ENCODE data around the gene IKZF5. TPM values are rescaled to one million over a fixed set of nuclear protein-coding genes. Genes with fewer than 3 reads are reported as not detected.

Gene IKZF5
- total and polyA plus RNA-seq, 9 of the 15 experiments (the other 6 are each of a cell fraction or from before 2014, with no cell fraction given) = 3.8 to 19.6 (median 12.4) TPM

DNA sequence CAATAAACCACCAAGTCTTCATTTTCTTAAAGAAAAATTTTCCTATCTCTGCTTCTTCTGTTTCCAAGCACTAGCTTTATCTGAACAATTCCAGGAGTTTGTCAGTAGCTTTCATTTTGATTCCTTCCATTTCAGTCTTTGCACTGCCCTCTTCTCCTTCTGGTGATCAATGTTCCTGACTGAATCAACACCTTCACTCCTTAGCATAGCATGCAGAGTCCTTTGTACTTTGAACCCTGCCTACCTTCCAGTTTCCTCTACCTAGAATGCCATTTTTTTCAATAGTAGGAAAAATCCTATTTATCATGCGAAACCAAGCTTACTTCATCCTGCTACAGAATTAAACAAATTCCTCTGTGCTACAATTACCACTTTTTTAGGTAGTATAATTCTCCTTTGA, 52.7 kb downstream of the IKZF5 start:
- H3K9me1 ChIP-seq (ENCODE audit: control insufficient read depth, insufficient read depth, low read length) = no peaks in the 10 kb centered on the region
- no TSS peak for BruUV-seq (replicated peaks)
- in situ Hi-C loops (cut with MboI) (no loop called here), intact Hi-C loops (cut with micrococcal nuclease) (no loop called here)
- H3K27ac ChIP-seq (ENCODE audit: extremely low read depth, low read depth, low read length) = no peak overlapping the region; the same call in 2 of the 3 replicates
- ChIA-PET POLR2A (interaction anchor here (0.6 to 0.8 kb wide), 2 partner anchors 12 to 270 kb away, joined by 3 read pairs; no protein-coding TSS in a partner anchor), CTCF (ENCODE audit: low intra/inter-chr PET ratio) (no interaction called here)
- H2AFZ ChIP-seq (ENCODE audit: low read depth, low read length) = no peak overlapping the region
- no peak for DNase-seq (ENCODE audit: extremely low read depth in 1 of 4, low spot score in 3 of 4)
- WGBS (ENCODE audit: insufficient coverage, low coverage, missing lambda C conversion rate) = 89% methylated on average over 1 of the region's 1 CpG
- H3K36me3 ChIP-seq (ENCODE audit: control insufficient read depth, insufficient read depth, low read length) = peaks cover 8% of the 10 kb centered on the region; the same call in 1 of the 3 replicates
- peak overlapping the region in 1 of 2 experiments; percentile 84; a peak in 1 of 4 replicates for H3K9ac ChIP-seq (ENCODE audit: insufficient read depth in 1 of 2, low read depth in 2 of 2, low read length in 2 of 2)
- H3K4me2 ChIP-seq (ENCODE audit: insufficient read depth, low read length) = peak overlapping the region; percentile 43
- H3K4me3 ChIP-seq = no peak overlapping the region
- H3K4me1 ChIP-seq (replicated peaks in 1 of 2; ENCODE audit: control insufficient read depth in 2 of 2, insufficient read depth in 2 of 2, low read length in 2 of 2) = peaks cover 4 to 11% of the 10 kb centered on the region in 2 experiments; a peak in 3 of 5 replicates
- no peaks in the 10 kb centered on the region for H3K27me3 ChIP-seq (ENCODE audit: control insufficient read depth in 2 of 2, insufficient read depth in 2 of 2, low read length in 2 of 2)
- H4K20me1 ChIP-seq (replicated peaks; ENCODE audit: control insufficient read depth, insufficient read depth, low read length) = no peaks in the 10 kb centered on the region
- no peak for TF ChIP-seq ZNF217 (CRISPR knock-in tag; IDR thresholded peaks at IDR 0.05)
- no peak for FAIRE-seq
- no peaks in the 10 kb centered on the region for H3K9me3 ChIP-seq (replicated peaks; ENCODE audit: control insufficient read depth, insufficient read depth, low read depth, low read length)
- no peak for ATAC-seq
- peaks cover 44% of the 10 kb centered on the region for H3K79me2 ChIP-seq (ENCODE audit: control insufficient read depth, insufficient read depth, low read length)

DNA sequence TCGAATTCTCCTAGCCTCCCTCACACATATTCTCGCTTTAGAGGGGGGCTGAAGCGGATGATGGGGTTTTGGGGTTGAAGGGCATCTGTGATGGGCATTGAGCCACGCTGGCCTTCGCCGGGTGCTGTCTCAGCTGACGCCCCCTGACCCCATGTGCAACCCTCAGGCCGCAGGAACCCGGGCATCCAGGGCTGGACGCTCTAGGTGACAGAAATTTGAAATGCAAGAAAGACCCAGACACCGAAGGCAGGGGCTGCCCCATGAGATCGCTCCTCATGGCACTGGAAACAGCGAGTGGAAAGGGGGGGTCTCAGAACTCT, 53.9 kb downstream of the IKZF5 start:
- POLR2A ChIA-PET = interaction anchor here (1.5 kb wide), 1 partner anchor 9 kb away, joined by 4 read pairs; no protein-coding TSS in a partner anchor
- no peak for FAIRE-seq
- TSS peak; percentile 66 for BruUV-seq (replicated peaks)
- no peak for TF ChIP-seq ETV1 (tag; conservative IDR thresholded peaks at IDR 0.05; ENCODE audit: low read depth)
- no peak for TF ChIP-seq ZNF197 (CRISPR knock-in tag; IDR thresholded peaks at IDR 0.05; ENCODE audit: low read depth)
- TF ChIP-seq JUN (IDR thresholded peaks at IDR 0.05; ENCODE audit: borderline replicate concordance, low read depth, low read length) = no peak
- no peak for TF ChIP-seq JUN (CRISPR knock-in tag; IDR thresholded peaks at IDR 0.05; ENCODE audit: borderline replicate concordance)
- TF ChIP-seq, protein P1, sequence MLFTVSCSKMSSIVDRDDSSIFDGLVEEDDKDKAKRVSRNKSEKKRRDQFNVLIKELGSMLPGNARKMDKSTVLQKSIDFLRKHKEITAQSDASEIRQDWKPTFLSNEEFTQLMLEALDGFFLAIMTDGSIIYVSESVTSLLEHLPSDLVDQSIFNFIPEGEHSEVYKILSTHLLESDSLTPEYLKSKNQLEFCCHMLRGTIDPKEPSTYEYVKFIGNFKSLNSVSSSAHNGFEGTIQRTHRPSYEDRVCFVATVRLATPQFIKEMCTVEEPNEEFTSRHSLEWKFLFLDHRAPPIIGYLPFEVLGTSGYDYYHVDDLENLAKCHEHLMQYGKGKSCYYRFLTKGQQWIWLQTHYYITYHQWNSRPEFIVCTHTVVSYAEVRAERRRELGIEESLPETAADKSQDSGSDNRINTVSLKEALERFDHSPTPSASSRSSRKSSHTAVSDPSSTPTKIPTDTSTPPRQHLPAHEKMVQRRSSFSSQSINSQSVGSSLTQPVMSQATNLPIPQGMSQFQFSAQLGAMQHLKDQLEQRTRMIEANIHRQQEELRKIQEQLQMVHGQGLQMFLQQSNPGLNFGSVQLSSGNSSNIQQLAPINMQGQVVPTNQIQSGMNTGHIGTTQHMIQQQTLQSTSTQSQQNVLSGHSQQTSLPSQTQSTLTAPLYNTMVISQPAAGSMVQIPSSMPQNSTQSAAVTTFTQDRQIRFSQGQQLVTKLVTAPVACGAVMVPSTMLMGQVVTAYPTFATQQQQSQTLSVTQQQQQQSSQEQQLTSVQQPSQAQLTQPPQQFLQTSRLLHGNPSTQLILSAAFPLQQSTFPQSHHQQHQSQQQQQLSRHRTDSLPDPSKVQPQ (CRISPR knock-in tag; IDR thresholded peaks at IDR 0.05; ENCODE audit: borderline replicate concordance) = no peak
- no peak for TF ChIP-seq RBM15 (IDR thresholded peaks at IDR 0.05; ENCODE audit: insufficient read depth, low read length)
- no peak for TF ChIP-seq NR2C2 (CRISPR knock-in tag; IDR thresholded peaks at IDR 0.05)
- peak; percentile 53; the same call in 1 of the 2 replicates for TF ChIP-seq NR2C2 (tag; IDR thresholded peaks at IDR 0.05)
- TF ChIP-seq, protein P2, sequence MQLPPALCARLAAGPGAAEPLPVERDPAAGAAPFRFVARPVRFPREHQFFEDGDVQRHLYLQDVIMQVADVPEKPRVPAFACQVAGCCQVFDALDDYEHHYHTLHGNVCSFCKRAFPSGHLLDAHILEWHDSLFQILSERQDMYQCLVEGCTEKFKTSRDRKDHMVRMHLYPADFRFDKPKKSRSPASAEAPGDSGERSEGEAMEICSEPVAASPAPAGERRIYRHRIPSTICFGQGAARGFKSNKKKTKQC (CRISPR knock-in tag; IDR thresholded peaks at IDR 0.05) = 0 out of 2 replicates have a peak, but pooled peaks have one; percentile 0
- no peak for TF ChIP-seq POLR2A (conservative IDR thresholded peaks at IDR 0.05)

More for the DNA sequence above, 53.9 kb downstream of the IKZF5 start:
- no peak for ATAC-seq
- CTCF ChIA-PET (ENCODE audit: low intra/inter-chr PET ratio) = no interaction called here
- peak overlapping the region; percentile 87 for H3K4me3 ChIP-seq
- H3K79me2 ChIP-seq (ENCODE audit: control insufficient read depth, insufficient read depth, low read length) = peaks cover 44% of the 10 kb centered on the region
- in situ Hi-C loops (cut with MboI) (no loop called here), intact Hi-C loops (cut with micrococcal nuclease) (loop anchor here (5.0 kb wide), 1 partner anchor 77 kb away; the partner anchor contains the start of gene FAM24B)
- peak overlapping the region; percentile 93 for H2AFZ ChIP-seq (ENCODE audit: low read depth, low read length)
- WGBS (ENCODE audit: insufficient coverage, low coverage, missing lambda C conversion rate) = 37% methylated on average over 10 of the region's 13 CpGs
- H4K20me1 ChIP-seq (replicated peaks; ENCODE audit: control insufficient read depth, insufficient read depth, low read length) = no peaks in the 10 kb centered on the region
- H3K4me1 ChIP-seq (replicated peaks in 1 of 2; ENCODE audit: control insufficient read depth in 2 of 2, insufficient read depth in 2 of 2, low read length in 2 of 2) = peaks cover 4 to 11% of the 10 kb centered on the region in 2 experiments; a peak in 3 of 5 replicates
- peaks cover 17% of the 10 kb centered on the region; the same call in 1 of the 3 replicates for H3K36me3 ChIP-seq (ENCODE audit: control insufficient read depth, insufficient read depth, low read length)
- peak overlapping the region; percentile 79 for H3K4me2 ChIP-seq (ENCODE audit: insufficient read depth, low read length)
- no peaks in the 10 kb centered on the region for H3K9me1 ChIP-seq (ENCODE audit: control insufficient read depth, insufficient read depth, low read length)
- H3K27me3 ChIP-seq (ENCODE audit: control insufficient read depth in 2 of 2, insufficient read depth in 2 of 2, low read length in 2 of 2) = no peaks in the 10 kb centered on the region
- H3K9ac ChIP-seq (ENCODE audit: insufficient read depth in 1 of 2, low read depth in 2 of 2, low read length in 2 of 2) = peak overlapping the region; percentile 84 to 92
- no peaks in the 10 kb centered on the region for H3K9me3 ChIP-seq (replicated peaks; ENCODE audit: control insufficient read depth, insufficient read depth, low read depth, low read length)
- H3K27ac ChIP-seq (ENCODE audit: extremely low read depth, low read depth, low read length) = peak overlapping the region; percentile 74
- DNase-seq (ENCODE audit: extremely low read depth in 1 of 4, low spot score in 3 of 4) = no peak

Data from K562 (cell line).